Fibroblast of the aortic adventitia (primary cell): ENCODE measurements around the gene PROX1. TPM values are rescaled to one million over a fixed set of nuclear protein-coding genes. Genes with fewer than 3 reads are reported as not detected.

Experiments used
- DNase-seq: peaks from one replicate; pipeline ENCODE4 v3.0.0-alpha.2; 2010; ENCODE audit warnings: low read depth
- H3K4me3 ChIP-seq: 2 replicates; pipeline ENCODE4 v1.5.1; 2011; ENCODE audit warnings: low read depth, mild to moderate bottlenecking, control low read depth, low read length, moderate library complexity
- total RNA-seq: library from RNA; depleted of rRNA; stranded (reverse); fragments of >200 nt; gene quantifications from 2 replicates; pipeline ENCODE4 v1.2.3, GENCODE V29; 2012; ENCODE audit warnings: low replicate concordance
- TF ChIP-seq, protein P1 (sequence below): IDR thresholded peaks from 2 replicates; pipeline ENCODE4 v1.5.1; 2011; ENCODE audit warnings: mild to moderate bottlenecking, low read length, control low read depth, inconsistent platforms; ENCODE audit not compliant: insufficient read depth

Gene PROX1
- total RNA-seq, 1 donor = 0.36 TPM

DNA sequence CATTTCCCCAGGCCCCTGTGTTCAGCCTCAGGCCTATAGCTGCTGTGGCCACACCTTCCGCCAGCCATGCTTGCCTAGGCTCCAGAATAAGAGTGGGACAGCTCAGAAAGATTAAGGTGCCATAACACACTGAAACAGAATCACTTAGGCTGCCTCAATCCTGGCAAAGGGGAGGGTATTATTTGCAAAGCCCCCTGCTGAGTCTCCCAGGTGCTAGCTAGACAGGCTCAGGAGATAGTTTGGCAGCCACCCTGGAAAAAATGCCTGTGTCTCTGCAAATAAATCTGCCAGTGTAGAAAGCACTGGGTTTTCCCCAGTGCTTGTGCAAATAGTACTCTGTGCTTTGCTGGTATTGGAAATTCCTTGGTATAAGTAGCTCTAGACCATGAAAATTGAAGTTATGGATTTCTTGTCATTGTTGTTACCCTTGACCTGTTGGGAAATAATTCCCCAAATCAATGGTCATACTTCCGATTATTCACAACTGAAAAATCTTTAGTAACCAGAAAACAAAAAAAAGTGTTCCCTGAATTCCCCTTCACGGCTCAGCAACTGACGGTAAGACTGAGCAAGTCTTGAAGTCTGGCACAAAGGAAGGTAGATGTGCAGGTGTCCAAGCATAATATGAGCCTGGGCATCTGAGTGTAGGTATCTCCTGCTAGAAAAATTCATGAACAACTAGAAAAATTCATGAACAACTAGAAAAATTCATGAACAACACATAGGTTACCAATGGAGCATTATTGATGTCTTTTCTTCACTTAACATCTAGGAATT lies 56.9 kb downstream of the PROX1 start:
- DNase-seq = no peak
- TF ChIP-seq, protein P1, sequence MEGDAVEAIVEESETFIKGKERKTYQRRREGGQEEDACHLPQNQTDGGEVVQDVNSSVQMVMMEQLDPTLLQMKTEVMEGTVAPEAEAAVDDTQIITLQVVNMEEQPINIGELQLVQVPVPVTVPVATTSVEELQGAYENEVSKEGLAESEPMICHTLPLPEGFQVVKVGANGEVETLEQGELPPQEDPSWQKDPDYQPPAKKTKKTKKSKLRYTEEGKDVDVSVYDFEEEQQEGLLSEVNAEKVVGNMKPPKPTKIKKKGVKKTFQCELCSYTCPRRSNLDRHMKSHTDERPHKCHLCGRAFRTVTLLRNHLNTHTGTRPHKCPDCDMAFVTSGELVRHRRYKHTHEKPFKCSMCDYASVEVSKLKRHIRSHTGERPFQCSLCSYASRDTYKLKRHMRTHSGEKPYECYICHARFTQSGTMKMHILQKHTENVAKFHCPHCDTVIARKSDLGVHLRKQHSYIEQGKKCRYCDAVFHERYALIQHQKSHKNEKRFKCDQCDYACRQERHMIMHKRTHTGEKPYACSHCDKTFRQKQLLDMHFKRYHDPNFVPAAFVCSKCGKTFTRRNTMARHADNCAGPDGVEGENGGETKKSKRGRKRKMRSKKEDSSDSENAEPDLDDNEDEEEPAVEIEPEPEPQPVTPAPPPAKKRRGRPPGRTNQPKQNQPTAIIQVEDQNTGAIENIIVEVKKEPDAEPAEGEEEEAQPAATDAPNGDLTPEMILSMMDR = no peak
- H3K4me3 ChIP-seq = no peak overlapping the region

DNA sequence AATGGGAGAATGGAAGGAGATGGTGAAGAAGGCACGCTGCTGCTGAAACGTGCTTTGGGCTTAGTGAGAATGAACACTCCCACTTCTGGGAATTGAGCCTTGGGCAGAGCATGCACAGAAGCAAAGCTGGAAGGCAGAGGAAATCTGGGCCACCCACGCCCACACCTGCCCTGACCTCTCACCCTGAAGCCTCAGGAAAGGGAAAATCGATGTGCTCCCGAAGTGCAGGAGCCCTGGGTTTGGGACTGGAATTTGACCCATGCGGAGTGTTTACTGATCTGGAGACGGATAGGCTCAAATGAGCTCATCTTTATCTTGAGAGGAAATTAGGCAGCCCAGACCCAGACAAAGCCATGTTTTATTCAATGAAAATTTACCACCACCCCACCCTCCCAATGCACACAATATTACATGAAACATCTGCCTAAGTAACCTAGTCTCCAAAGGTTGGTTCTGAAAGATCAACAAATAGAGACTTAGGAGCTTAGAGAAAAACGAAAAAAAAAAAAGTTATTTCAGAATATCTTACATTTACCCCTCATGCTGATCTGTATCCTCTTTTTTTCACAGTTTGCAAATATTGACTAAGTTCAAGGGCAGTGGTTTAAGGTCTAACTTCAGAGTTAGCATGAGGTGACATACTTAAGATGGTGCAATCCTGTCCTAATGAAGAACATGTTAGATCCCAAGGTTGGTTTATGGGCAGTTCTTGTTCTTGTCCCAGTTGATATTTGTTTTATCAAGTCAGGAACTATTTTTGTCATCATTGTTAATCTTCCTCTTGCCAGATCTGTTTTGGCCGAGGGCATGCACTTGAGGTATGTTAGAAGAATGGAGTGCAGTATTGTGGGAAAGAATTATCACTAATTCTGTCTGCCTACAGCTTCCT lies 63.0 kb downstream of the PROX1 start:
- no peak for DNase-seq
- H3K4me3 ChIP-seq = no peak overlapping the region
- TF ChIP-seq, protein P1 = no peak

DNA sequence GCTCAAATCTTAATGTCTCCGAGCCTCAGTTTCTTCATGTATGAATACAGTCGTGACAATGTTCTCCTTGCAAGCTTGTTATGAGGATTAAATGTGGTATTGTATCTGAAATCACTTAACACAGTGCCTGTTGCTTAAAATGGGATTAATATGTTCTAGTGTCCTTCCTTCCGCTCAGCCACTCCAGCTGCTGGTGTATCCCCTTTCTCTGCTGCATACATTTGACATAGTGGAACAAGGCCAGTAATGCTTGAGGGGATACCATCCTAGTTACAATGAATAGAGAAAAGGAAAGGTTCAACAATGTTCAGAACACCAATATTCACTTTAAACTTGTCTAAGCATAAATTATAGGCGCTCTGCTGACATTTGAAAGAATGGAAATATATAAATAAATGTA lies 64.0 kb downstream of the PROX1 start:
- no peak for DNase-seq
- TF ChIP-seq, protein P1 = no peak
- no peak overlapping the region for H3K4me3 ChIP-seq

DNA sequence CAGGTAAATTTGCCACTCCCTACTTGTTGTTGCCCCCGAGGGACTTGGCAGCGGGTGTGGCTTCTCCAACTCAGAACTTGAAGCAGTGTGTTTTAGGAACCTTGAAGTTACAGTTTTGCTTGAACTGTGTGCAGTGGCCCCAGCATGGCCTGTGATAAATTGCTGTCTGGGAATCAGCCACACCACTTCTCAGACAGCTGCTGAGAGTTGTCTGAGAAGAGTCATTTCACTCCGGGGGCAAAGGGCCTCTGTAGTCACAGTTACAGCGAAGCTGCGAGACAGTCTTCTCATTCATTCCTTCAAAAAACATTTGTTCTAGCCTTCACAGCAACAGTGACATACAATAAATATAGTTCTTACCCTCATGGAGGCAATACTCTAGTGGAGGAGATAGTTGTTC lies 70.3 kb downstream of the PROX1 start:
- H3K4me3 ChIP-seq = no peak overlapping the region
- TF ChIP-seq, protein P1 = no peak
- DNase-seq = no peak

DNA sequence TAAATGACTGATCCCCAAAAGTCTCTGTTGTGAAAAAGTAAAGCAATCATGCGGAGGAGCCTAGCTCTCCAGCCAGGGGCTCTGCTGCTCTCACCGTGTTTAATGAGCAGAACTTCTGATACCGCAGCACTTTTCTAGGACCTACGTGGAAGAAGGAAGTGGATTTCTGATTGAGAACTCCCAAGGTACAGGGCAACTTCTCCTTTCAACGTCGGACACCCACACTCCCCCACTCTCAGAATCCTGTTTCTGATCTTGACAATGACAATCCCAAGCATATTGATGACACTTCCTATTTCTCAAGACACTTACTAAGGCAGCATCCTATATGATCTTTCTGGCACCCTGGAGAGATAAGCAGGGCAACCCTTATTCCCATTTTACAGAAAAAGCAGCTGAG lies 78.4 kb downstream of the PROX1 start:
- no peak overlapping the region for H3K4me3 ChIP-seq
- DNase-seq = no peak
- TF ChIP-seq, protein P1 = no peak

DNA sequence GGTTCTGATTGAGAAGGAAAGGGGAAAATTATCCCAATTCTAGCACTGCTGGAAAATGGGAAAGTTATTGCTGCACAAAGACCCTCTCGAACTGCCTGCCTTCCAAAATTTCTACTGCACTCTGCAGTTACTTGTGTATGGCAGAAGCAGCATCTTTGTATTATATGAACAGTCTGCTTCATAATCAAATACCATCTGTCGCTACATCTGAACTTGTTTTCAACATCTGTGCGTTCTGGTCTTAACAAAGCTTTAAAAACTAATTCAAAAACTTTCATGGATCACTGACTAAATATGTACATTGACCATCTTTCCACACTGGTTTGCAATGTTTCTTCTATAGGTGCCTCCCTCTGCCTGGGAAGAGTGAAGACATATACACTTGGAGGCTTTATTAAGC lies 79.2 kb downstream of the PROX1 start:
- DNase-seq = no peak
- H3K4me3 ChIP-seq = no peak overlapping the region
- TF ChIP-seq, protein P1 = no peak
